A549 (cell line): ENCODE results near the gene ATP7B.

Source experiments
- CBX2 ChIP-seq: fragments of 200-600 bp; sonication (generic); IDR thresholded peaks from 2 replicates; pipeline ENCODE4 v1.6.1; 2016; ENCODE audit warnings: low read depth, mild to moderate bottlenecking, borderline replicate concordance
- CEBPB ChIP-seq, 2 experiments: fragments of >200 bp in 1 of 2; sonication (Bioruptor Twin) in 1 of 2; formaldehyde crosslinking in 1 of 2; IDR thresholded peaks; 2 replicates each; pipeline ENCODE4 v1.6.1; 2012 to 2016
- CHD4 ChIP-seq: fragments of 200-600 bp; sonication (generic); IDR thresholded peaks from 2 replicates; pipeline ENCODE4 v1.6.1; 2016; ENCODE audit warnings: antibody characterized with exemption, mild to moderate bottlenecking, borderline replicate concordance
- CTCF ChIP-seq: fragments of >200 bp; sonication (Bioruptor Twin); formaldehyde crosslinking; IDR thresholded peaks from 3 replicates; pipeline ENCODE4 v1.5.1; 2016
- EP300 ChIP-seq, 2 experiments: fragments of >200 bp; sonication (Bioruptor Twin); formaldehyde crosslinking; IDR thresholded peaks; 2 replicates in 1 of 2; 3 replicates in 1 of 2; pipeline ENCODE4 v1.6.1; 2016 to 2017
- ESRRA ChIP-seq: fragments of 150-350 bp; IDR thresholded peaks from 2 replicates; pipeline ENCODE4 v1.6.1; 2014; ENCODE audit warnings: mild to moderate bottlenecking, low read length, borderline replicate concordance
- KDM5A ChIP-seq: fragments of 200-600 bp; sonication (generic); IDR thresholded peaks from 2 replicates; pipeline ENCODE4 v1.6.1; 2016; ENCODE audit warnings: antibody characterized with exemption, mild to moderate bottlenecking
- MAX ChIP-seq: IDR thresholded peaks from 2 replicates; pipeline ENCODE4 v1.6.1; 2012
- PHF8 ChIP-seq: fragments of 200-600 bp; sonication (generic); IDR thresholded peaks from 2 replicates; pipeline ENCODE4 v1.6.1; 2016; ENCODE audit warnings: low read depth, mild to moderate bottlenecking, antibody characterized with exemption, moderate library complexity, borderline replicate concordance
- POLR2A ChIP-seq: IDR thresholded peaks from 2 replicates; pipeline ENCODE4 v1.6.1; 2012; ENCODE audit warnings: mild to moderate bottlenecking, low read length
- RARB ChIP-seq: fragments of 250-450 bp; sonication (Bioruptor Pico); IDR thresholded peaks from 2 replicates; pipeline ENCODE4 v1.8.0; 2021; ENCODE audit warnings: mild to moderate bottlenecking, moderate library complexity
- RFX5 ChIP-seq: fragments of 450-650 bp; IDR thresholded peaks from 2 replicates; pipeline ENCODE4 v1.7.1; 2014; ENCODE audit warnings: antibody characterized with exemption, mild to moderate bottlenecking, moderate library complexity
- USF2 ChIP-seq: fragments of 450-650 bp; IDR thresholded peaks from 2 replicates; pipeline ENCODE4 v1.6.1; 2014; ENCODE audit warnings: antibody characterized with exemption

- TF ChIP-seq CTCF, result no peak
- no peak for TF ChIP-seq EP300 (IDR thresholded peaks at IDR 0.05)
- no peak for TF ChIP-seq CHD4
- no peak for TF ChIP-seq RARB (CRISPR knock-in tag)
- TF ChIP-seq USF2, result no peak
- TF ChIP-seq KDM5A, result no peak
- TF ChIP-seq MAX, result no peak
- no peak for TF ChIP-seq CBX2
- no peak for TF ChIP-seq ESRRA
- no peak for TF ChIP-seq POLR2A
- TF ChIP-seq CEBPB (IDR thresholded peaks at IDR 0.05), result no peak
- no peak for TF ChIP-seq RFX5
- no peak for TF ChIP-seq PHF8
Observed at GRCh38 chr13:51944428-51944827, 66.8 kb downstream of the ATP7B start.
